Keratinocyte (primary cell): ENCODE data around the gene KMO.

Source experiments
- EZH2 ChIP-seq: IDR thresholded peaks from one replicate; pipeline ENCODE4 v1.6.1; 2012; ENCODE audit warnings: inconsistent platforms, mild to moderate bottlenecking, low read length, moderate library complexity
- TF ChIP-seq, protein P1 (sequence below), 3 experiments: IDR thresholded peaks in 1 of 3; conservative IDR thresholded peaks in 1 of 3; optimal IDR thresholded peaks in 1 of 3; 2 replicates in 2 of 3; 3 replicates in 1 of 3; pipeline versions ENCODE3 to v1.5.1; 2011; ENCODE audit warnings: low read length in 3 of 3, mild to moderate bottlenecking in 3 of 3, moderate library complexity in 2 of 3, control low read depth in 1 of 3, inconsistent platforms in 1 of 3; ENCODE audit not compliant: insufficient read depth in 2 of 3; ENCODE audit errors: extremely low read depth in 1 of 3

DNA sequence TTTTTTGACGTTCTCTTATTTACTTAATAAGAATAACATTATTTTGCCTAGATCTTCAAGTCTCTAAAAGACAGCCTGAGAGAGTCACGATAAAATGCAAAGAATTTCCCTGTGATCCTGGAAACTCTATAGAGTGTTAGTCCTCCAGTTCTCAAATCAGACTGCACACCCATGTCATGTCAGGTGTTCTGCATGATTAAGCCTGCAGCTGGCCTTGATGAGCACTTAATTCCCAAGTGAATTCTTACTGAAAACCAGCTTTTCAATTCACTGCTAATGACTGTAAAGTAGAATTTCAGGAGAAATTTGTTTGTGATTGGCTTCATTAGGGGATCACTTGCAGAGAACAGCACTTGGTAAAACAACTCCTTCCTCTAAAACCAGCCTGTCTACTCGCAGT lies 66.1 kb downstream of the KMO start:
- TF ChIP-seq, protein P1, sequence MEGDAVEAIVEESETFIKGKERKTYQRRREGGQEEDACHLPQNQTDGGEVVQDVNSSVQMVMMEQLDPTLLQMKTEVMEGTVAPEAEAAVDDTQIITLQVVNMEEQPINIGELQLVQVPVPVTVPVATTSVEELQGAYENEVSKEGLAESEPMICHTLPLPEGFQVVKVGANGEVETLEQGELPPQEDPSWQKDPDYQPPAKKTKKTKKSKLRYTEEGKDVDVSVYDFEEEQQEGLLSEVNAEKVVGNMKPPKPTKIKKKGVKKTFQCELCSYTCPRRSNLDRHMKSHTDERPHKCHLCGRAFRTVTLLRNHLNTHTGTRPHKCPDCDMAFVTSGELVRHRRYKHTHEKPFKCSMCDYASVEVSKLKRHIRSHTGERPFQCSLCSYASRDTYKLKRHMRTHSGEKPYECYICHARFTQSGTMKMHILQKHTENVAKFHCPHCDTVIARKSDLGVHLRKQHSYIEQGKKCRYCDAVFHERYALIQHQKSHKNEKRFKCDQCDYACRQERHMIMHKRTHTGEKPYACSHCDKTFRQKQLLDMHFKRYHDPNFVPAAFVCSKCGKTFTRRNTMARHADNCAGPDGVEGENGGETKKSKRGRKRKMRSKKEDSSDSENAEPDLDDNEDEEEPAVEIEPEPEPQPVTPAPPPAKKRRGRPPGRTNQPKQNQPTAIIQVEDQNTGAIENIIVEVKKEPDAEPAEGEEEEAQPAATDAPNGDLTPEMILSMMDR (optimal IDR thresholded peaks at IDR 0.05 in 1 of 3, IDR thresholded peaks at IDR 0.05 in 1 of 3, conservative IDR thresholded peaks at IDR 0.05 in 1 of 3; ENCODE audit: extremely low read depth in 1 of 3, insufficient read depth in 2 of 3, low read length in 3 of 3) = no peak
- TF ChIP-seq EZH2 = no peak
